ENCODE data around the gene ZNF32.

- TF ChIP-seq POLR2AphosphoS5 (IDR thresholded peaks at IDR 0.05; ENCODE audit: low read depth) (no peak), GABPA (IDR thresholded peaks at IDR 0.05; ENCODE audit: low read depth) (no peak)
- TF ChIP-seq, protein P1, sequence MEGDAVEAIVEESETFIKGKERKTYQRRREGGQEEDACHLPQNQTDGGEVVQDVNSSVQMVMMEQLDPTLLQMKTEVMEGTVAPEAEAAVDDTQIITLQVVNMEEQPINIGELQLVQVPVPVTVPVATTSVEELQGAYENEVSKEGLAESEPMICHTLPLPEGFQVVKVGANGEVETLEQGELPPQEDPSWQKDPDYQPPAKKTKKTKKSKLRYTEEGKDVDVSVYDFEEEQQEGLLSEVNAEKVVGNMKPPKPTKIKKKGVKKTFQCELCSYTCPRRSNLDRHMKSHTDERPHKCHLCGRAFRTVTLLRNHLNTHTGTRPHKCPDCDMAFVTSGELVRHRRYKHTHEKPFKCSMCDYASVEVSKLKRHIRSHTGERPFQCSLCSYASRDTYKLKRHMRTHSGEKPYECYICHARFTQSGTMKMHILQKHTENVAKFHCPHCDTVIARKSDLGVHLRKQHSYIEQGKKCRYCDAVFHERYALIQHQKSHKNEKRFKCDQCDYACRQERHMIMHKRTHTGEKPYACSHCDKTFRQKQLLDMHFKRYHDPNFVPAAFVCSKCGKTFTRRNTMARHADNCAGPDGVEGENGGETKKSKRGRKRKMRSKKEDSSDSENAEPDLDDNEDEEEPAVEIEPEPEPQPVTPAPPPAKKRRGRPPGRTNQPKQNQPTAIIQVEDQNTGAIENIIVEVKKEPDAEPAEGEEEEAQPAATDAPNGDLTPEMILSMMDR (IDR thresholded peaks at IDR 0.05; ENCODE audit: insufficient read depth, low read length) = no peak
- TF ChIP-seq, protein P2, sequence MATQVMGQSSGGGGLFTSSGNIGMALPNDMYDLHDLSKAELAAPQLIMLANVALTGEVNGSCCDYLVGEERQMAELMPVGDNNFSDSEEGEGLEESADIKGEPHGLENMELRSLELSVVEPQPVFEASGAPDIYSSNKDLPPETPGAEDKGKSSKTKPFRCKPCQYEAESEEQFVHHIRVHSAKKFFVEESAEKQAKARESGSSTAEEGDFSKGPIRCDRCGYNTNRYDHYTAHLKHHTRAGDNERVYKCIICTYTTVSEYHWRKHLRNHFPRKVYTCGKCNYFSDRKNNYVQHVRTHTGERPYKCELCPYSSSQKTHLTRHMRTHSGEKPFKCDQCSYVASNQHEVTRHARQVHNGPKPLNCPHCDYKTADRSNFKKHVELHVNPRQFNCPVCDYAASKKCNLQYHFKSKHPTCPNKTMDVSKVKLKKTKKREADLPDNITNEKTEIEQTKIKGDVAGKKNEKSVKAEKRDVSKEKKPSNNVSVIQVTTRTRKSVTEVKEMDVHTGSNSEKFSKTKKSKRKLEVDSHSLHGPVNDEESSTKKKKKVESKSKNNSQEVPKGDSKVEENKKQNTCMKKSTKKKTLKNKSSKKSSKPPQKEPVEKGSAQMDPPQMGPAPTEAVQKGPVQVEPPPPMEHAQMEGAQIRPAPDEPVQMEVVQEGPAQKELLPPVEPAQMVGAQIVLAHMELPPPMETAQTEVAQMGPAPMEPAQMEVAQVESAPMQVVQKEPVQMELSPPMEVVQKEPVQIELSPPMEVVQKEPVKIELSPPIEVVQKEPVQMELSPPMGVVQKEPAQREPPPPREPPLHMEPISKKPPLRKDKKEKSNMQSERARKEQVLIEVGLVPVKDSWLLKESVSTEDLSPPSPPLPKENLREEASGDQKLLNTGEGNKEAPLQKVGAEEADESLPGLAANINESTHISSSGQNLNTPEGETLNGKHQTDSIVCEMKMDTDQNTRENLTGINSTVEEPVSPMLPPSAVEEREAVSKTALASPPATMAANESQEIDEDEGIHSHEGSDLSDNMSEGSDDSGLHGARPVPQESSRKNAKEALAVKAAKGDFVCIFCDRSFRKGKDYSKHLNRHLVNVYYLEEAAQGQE (IDR thresholded peaks at IDR 0.05; ENCODE audit: insufficient replicate concordance, low read depth) = no peak
These were observed 42.8 kb downstream of the ZNF32 start for GRCh38 chr10:43605850-43606322.
